IMR-90 (cell line): ENCODE measurements around the gene BPIFB1. TPM values are rescaled to one million over a fixed set of nuclear protein-coding genes. Genes with fewer than 3 reads are reported as not detected.

Source experiments
- ATAC-seq: fragments of 200-7000 bp; cut with Tn5 transposase; 2 replicates; pipeline ENCODE4 v1.9.1; 2020; ENCODE audit warnings: low read depth, mild to moderate bottlenecking, moderate library complexity
- BruUV-seq: library from RNA; stranded (reverse); fragments of 400-500 nt; replicated peaks from 2 replicates; lab custom pipeline; 2021; lab: Mats Ljungman, UMichigan
- CTCF ChIA-PET: fragments of 300-600 bp; formaldehyde crosslinking; extraction: SDS; loops from one replicate; lab custom pipeline; 2021; ENCODE audit warnings: antibody characterized with exemption; lab: Yijun Ruan, JAX
- POLR2A ChIA-PET: fragments of 300-600 bp; sonication (Branson Sonifier 250); formaldehyde crosslinking; loops from one replicate; lab custom pipeline; 2022; ENCODE audit warnings: antibody characterized with exemption; ENCODE audit not compliant: unreplicated experiment; lab: Charles Lee
- DNase-seq: peaks from one replicate; pipeline ENCODE4 v3.0.0; 2013
- H2AFZ ChIP-seq: replicated peaks from 2 replicates; pipeline ENCODE3; 2013; ENCODE audit warnings: low read length, mild to moderate bottlenecking; ENCODE audit not compliant: poor library complexity
- H2AK5ac ChIP-seq: 2 replicates; pipeline ENCODE4 v1.6.1; 2013; ENCODE audit warnings: low read depth, low read length, inconsistent platforms
- H2AK9ac ChIP-seq: replicated peaks from 2 replicates; pipeline ENCODE3; 2013; ENCODE audit warnings: mild to moderate bottlenecking, low read depth, low read length, moderate library complexity; ENCODE audit not compliant: poor library complexity
- H2BK120ac ChIP-seq: 2 replicates; pipeline ENCODE4 v1.6.1; 2013; ENCODE audit warnings: low read depth, low read length, inconsistent platforms
- H2BK15ac ChIP-seq: 3 replicates; pipeline ENCODE4 v1.6.1; 2013; ENCODE audit warnings: low read depth, low read length, inconsistent platforms
- H2BK20ac ChIP-seq: 2 replicates; pipeline ENCODE4 v1.6.1; 2013; ENCODE audit warnings: low read depth, mild to moderate bottlenecking, inconsistent platforms, low read length, moderate library complexity
- H2BK5ac ChIP-seq: 2 replicates; pipeline ENCODE4 v1.6.1; 2013; ENCODE audit warnings: mild to moderate bottlenecking, low read depth, low read length, inconsistent platforms; ENCODE audit not compliant: poor library complexity, severe bottlenecking
- H3K14ac ChIP-seq: replicated peaks from 2 replicates; pipeline ENCODE4 v1.6.1; 2013; ENCODE audit warnings: low read depth, low read length, inconsistent platforms
- H3K18ac ChIP-seq: 2 replicates; pipeline ENCODE4 v1.6.1; 2013; ENCODE audit warnings: low read depth, low read length, control low read depth
- H3K23ac ChIP-seq: 2 replicates; pipeline ENCODE4 v1.6.1; 2013; ENCODE audit warnings: low read depth, low read length, inconsistent platforms
- H3K27ac ChIP-seq: 2 replicates; pipeline ENCODE4 v1.5.1; 2013; ENCODE audit warnings: mild to moderate bottlenecking, control low read depth, low read length; ENCODE audit not compliant: insufficient read depth
- H3K27me3 ChIP-seq: 2 replicates; pipeline ENCODE4 v1.6.1; 2013; ENCODE audit warnings: low read length; ENCODE audit not compliant: control insufficient read depth, insufficient read depth
- H3K36me3 ChIP-seq: 2 replicates; pipeline ENCODE4 v1.6.1; 2013; ENCODE audit warnings: low read length, mixed read lengths; ENCODE audit not compliant: control insufficient read depth, insufficient read depth
- H3K4ac ChIP-seq: 2 replicates; pipeline ENCODE4 v1.6.1; 2013; ENCODE audit warnings: low read depth, low read length, inconsistent platforms
- H3K4me1 ChIP-seq: 2 replicates; pipeline ENCODE4 v1.6.1; 2013; ENCODE audit warnings: low read length, mixed read lengths; ENCODE audit not compliant: control insufficient read depth, insufficient read depth
- H3K4me2 ChIP-seq: 2 replicates; pipeline ENCODE4 v1.6.1; 2013; ENCODE audit warnings: low read depth, mild to moderate bottlenecking, control low read depth, low read length, moderate library complexity
- H3K4me3 ChIP-seq: 2 replicates; pipeline ENCODE4 v1.5.1; 2013; ENCODE audit warnings: low read depth, mild to moderate bottlenecking, control low read depth, low read length, moderate library complexity; ENCODE audit not compliant: insufficient read depth
- H3K56ac ChIP-seq: 2 replicates; pipeline ENCODE4 v1.6.1; 2013; ENCODE audit warnings: low read length, inconsistent platforms; ENCODE audit not compliant: insufficient read depth; ENCODE audit errors: extremely low read depth
- H3K79me1 ChIP-seq, 2 experiments: 2 replicates each; pipeline ENCODE4 v1.6.1; 2013; ENCODE audit warnings: low read length in 2 of 2, inconsistent platforms in 1 of 2, low read depth in 1 of 2
- H3K9ac ChIP-seq: 2 replicates; pipeline ENCODE4 v1.6.1; 2013; ENCODE audit warnings: low read depth, low read length, control low read depth
- H3K9me1 ChIP-seq: 2 replicates; pipeline ENCODE4 v1.6.1; 2013; ENCODE audit warnings: low read length, inconsistent platforms; ENCODE audit not compliant: insufficient read depth
- H3K9me3 ChIP-seq: 2 replicates; pipeline ENCODE4 v1.6.1; 2013; ENCODE audit warnings: low read length; ENCODE audit not compliant: control insufficient read depth, insufficient read depth
- H4K20me1 ChIP-seq: 2 replicates; pipeline ENCODE4 v1.6.1; 2013; ENCODE audit warnings: low read length, inconsistent platforms; ENCODE audit not compliant: insufficient read depth
- H4K5ac ChIP-seq: 2 replicates; pipeline ENCODE4 v1.6.1; 2013; ENCODE audit warnings: mild to moderate bottlenecking, low read depth, low read length, control low read depth
- H4K8ac ChIP-seq, 2 experiments: 2 replicates each; pipeline ENCODE4 v1.6.1; 2013; ENCODE audit warnings: low read depth in 2 of 2, low read length in 2 of 2, control low read depth in 1 of 2, inconsistent platforms in 1 of 2
- H4K91ac ChIP-seq: 2 replicates; pipeline ENCODE4 v1.6.1; 2013; ENCODE audit warnings: low read depth, low read length, inconsistent platforms; ENCODE audit not compliant: insufficient read depth
- BHLHE40 ChIP-seq: fragments of 150-350 bp; IDR thresholded peaks from 2 replicates; pipeline ENCODE4 v1.6.1; 2016; ENCODE audit warnings: mild to moderate bottlenecking, low read depth, low read length
- CHD1 ChIP-seq: IDR thresholded peaks from 2 replicates; pipeline ENCODE4 v1.6.1; 2012; ENCODE audit warnings: low read depth, low read length, improper control_type of control experiment
- CTCF ChIP-seq: conservative IDR thresholded peaks from 2 replicates; pipeline ENCODE4 v1.5.1; 2012; ENCODE audit warnings: mild to moderate bottlenecking, low read depth, low read length, improper control_type of control experiment
- MAFK ChIP-seq: IDR thresholded peaks from 2 replicates; pipeline ENCODE4 v1.6.1; 2012; ENCODE audit warnings: low read depth, low read length, improper control_type of control experiment
- MAZ ChIP-seq: IDR thresholded peaks from 2 replicates; pipeline ENCODE4 v1.6.1; 2012; ENCODE audit warnings: low read depth, mild to moderate bottlenecking, low read length, improper control_type of control experiment, moderate library complexity, borderline replicate concordance
- MXI1 ChIP-seq: IDR thresholded peaks from 2 replicates; pipeline ENCODE4 v1.6.1; 2012; ENCODE audit warnings: low read depth, mild to moderate bottlenecking, low read length, moderate library complexity, borderline replicate concordance
- NFE2L2 ChIP-seq: fragments of 150-350 bp; IDR thresholded peaks from 2 replicates; pipeline ENCODE4 v1.6.1; 2016; ENCODE audit warnings: low read depth, mild to moderate bottlenecking, low read length
- POLR2A ChIP-seq: IDR thresholded peaks from 2 replicates; pipeline ENCODE4 v1.6.1; 2012; ENCODE audit warnings: mild to moderate bottlenecking, low read depth, low read length
- RAD21 ChIP-seq: IDR thresholded peaks from 2 replicates; pipeline ENCODE4 v1.6.1; 2012; ENCODE audit warnings: low read length, improper control_type of control experiment
- SMC3 ChIP-seq: fragments of 150-350 bp; IDR thresholded peaks from 2 replicates; pipeline ENCODE4 v1.6.1; 2016; ENCODE audit warnings: low read depth, mild to moderate bottlenecking, antibody characterized with exemption, low read length, moderate library complexity
- WGBS, 2 experiments: methylation state at CpG; one replicate each; pipeline versions ENCODE4 v1.1.5 to v1.1.7; 2013; ENCODE audit warnings: missing lambda C conversion rate in 2 of 2; ENCODE audit not compliant: insufficient read length in 1 of 2; ENCODE audit errors: extremely low coverage in 2 of 2; 5-methylcytosine and 5-hydroxymethylcytosine counted together
- dilution Hi-C: fragments of 300-500 bp; cut with HindIII; formaldehyde crosslinking; loops from one replicate; pipeline ENCODE4 v1.14.3; 2018; ENCODE audit warnings: low sequenced_read_pairs; ENCODE audit not compliant: unreplicated experiment
- in situ Hi-C: fragments of 300-500 bp; cut with MboI; formaldehyde crosslinking; loops from 3 replicates; pipeline ENCODE4 v1.14.3; 2019; ENCODE audit warnings: low sequenced_read_pairs, inconsistent platforms, mixed read lengths
- intact Hi-C: fragments of 100-400 bp; cut with micrococcal nuclease; formaldehyde crosslinking; loops from 2 replicates; pipeline ENCODE4 v1.10.0; 2022
- polyA plus RNA-seq, 3 experiments: library from polyadenylated mRNA; depleted of rRNA; stranded (reverse); fragments of >200 nt; gene quantifications; 2 replicates each; pipeline ENCODE4 v1.2.3, GENCODE V29; 2012; ENCODE audit warnings: low replicate concordance in 1 of 3
- total RNA-seq: library from RNA; depleted of rRNA; stranded (reverse); fragments of >200 nt; gene quantifications from 2 replicates; pipeline ENCODE4 v1.2.3, GENCODE V29; 2012
- TF ChIP-seq, protein P1 (sequence below): fragments of 150-350 bp; IDR thresholded peaks from 2 replicates; pipeline ENCODE4 v1.6.1; 2016; ENCODE audit warnings: low read depth, mild to moderate bottlenecking, low read length, moderate library complexity, borderline replicate concordance

Gene BPIFB1
- total and polyA plus RNA-seq, 2 of the 4 experiments (the other 2 are of a cell fraction) = not detected

DNA sequence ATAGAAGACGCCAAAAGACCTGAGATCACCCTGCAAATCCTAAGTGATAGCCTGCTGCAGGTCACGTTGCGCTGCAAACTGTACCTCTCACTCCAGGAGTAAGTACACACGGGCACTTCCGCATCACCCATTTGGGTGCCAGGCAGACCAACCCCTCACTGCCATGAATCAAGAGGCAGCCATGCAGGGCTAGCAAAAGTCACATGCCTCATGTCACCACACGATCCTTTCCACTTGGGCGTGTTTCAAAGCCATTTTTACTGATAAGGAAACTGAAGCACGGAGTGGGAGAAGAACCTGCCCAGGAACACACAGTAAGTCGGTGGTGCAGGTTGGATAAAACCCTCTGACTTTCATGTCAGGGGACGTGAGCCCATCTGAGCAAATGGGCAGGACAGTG lies 37.0 kb downstream of the BPIFB1 start:
- H3K4me2 ChIP-seq = no peak overlapping the region
- H3K4me3 ChIP-seq = no peak overlapping the region
- in situ Hi-C loops (no loop called here), dilution Hi-C loops (no loop called here), intact Hi-C loops (no loop called here)
- H4K8ac ChIP-seq = no peak overlapping the region
- H3K4ac ChIP-seq = no peak overlapping the region
- TF ChIP-seq CTCF (no peak), MXI1 (no peak), MAZ (no peak), POLR2A (no peak), NFE2L2 (no peak), MAFK (no peak), CHD1 (no peak), SMC3 (no peak), BHLHE40 (no peak), RAD21 (no peak)
- TF ChIP-seq, protein P1, sequence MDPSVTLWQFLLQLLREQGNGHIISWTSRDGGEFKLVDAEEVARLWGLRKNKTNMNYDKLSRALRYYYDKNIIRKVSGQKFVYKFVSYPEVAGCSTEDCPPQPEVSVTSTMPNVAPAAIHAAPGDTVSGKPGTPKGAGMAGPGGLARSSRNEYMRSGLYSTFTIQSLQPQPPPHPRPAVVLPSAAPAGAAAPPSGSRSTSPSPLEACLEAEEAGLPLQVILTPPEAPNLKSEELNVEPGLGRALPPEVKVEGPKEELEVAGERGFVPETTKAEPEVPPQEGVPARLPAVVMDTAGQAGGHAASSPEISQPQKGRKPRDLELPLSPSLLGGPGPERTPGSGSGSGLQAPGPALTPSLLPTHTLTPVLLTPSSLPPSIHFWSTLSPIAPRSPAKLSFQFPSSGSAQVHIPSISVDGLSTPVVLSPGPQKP = no peak
- H3K9ac ChIP-seq = no peak overlapping the region
- H3K27me3 ChIP-seq = peaks cover 47% of the 10 kb centered on the region
- no TSS peak for BruUV-seq
- H3K9me3 ChIP-seq = no peaks in the 10 kb centered on the region
- H4K91ac ChIP-seq = no peak overlapping the region
- no peak overlapping the region for H3K27ac ChIP-seq
- no peak overlapping the region for H2AK5ac ChIP-seq
- no peak overlapping the region for H2BK5ac ChIP-seq
- no peaks in the 10 kb centered on the region for H3K4me1 ChIP-seq
- no peaks in the 10 kb centered on the region for H4K20me1 ChIP-seq
- H3K36me3 ChIP-seq = no peaks in the 10 kb centered on the region
- H2AFZ ChIP-seq = no peak overlapping the region
- no peak overlapping the region for H3K23ac ChIP-seq
- H3K9me1 ChIP-seq = no peaks in the 10 kb centered on the region
- no peak overlapping the region for H2BK120ac ChIP-seq
- no peak overlapping the region for H4K5ac ChIP-seq
- H3K14ac ChIP-seq = no peak overlapping the region
- no peak overlapping the region for H3K56ac ChIP-seq
- no peak overlapping the region for H2AK9ac ChIP-seq
- CTCF ChIA-PET = no interaction called here
- no peak for DNase-seq
- no peak overlapping the region for H3K18ac ChIP-seq
- WGBS, 2 experiments = 40% methylated on average over 1 of the region's 10 CpGs; no CpG with 5 or more reads in 1 of the 2 experiments
- H2BK15ac ChIP-seq = no peak overlapping the region
- H3K79me1 ChIP-seq = no peaks in the 10 kb centered on the region
- H2BK20ac ChIP-seq = no peak overlapping the region
- no peak for ATAC-seq
- POLR2A ChIA-PET = no interaction called here
